ENCODE measurements around the gene ACACB.

The ACACB gene

DNA sequence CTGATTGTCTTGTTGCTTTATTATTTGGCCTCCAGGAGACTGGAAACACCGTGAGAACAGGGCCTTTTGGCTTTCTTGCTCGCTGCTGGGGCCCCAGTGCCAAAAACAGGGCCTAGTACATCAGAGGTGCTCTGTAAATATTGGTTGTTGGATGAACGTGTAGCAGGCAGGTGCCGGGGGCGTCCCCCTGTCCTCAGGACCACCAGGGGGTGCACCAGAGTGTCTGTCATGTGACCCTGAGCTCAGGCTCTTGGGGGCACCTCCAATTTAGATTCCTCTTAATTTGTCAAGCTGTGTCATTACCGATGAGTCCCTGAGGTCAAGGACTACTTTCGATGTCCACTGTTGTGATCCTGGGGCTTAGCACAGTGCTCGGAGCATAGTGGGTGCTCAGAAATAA lies 87.1 kb downstream of the ACACB start:
- FAIRE-seq: no peak
- no peak for DNase-seq (ENCODE audit: insufficient read length, low spot score)

GRCh38 chr12:109209082-109209481 lies 92.7 kb downstream of the ACACB start:
- DNase-seq (ENCODE audit: insufficient read length, low spot score) (no peak), FAIRE-seq (no peak)

DNA sequence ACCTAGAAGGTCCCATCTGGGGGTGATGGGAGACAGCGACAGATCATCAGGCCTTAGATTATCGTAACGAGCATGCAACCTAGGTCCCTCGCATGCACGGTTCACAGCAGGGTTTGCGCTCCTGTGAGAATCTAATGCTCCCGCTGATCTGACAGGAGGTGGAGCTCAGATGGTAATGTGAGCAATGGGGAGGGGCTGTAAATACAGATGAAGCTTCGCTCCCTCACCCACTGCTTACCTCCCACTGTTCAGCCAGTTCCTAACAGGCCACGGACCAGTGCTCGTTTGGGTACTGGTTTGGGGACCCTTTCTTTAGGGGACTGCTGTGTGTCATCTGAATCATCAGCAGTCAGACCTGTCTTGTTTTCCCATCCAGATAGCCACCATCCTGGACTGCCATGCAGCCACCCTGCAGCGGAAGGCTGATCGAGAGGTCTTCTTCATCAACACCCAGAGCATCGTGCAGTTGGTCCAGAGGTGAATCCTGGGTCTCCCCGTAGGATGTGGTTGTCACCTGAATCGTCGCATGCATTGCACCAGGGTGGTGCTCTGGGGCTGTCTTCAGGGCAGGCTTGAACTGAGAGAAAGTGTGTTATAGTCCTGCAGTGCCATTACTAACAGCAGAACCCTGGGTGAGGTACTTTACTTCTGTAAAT lies 96.2 kb downstream of the ACACB start:
- no peak for FAIRE-seq
- DNase-seq (ENCODE audit: insufficient read length, low spot score): no peak

GRCh38 chr12:109214131-109214530 lies 97.7 kb downstream of the ACACB start:
- FAIRE-seq: no peak
- no peak for DNase-seq (ENCODE audit: insufficient read length, low spot score)

- FAIRE-seq (no peak), DNase-seq (ENCODE audit: insufficient read length, low spot score) (no peak)
These were observed 102.6 kb downstream of the ACACB start for GRCh38 chr12:109218996-109219395.

- DNase-seq (ENCODE audit: insufficient read length, low spot score) (no peak), FAIRE-seq (no peak)
These were observed 103.6 kb downstream of the ACACB start for GRCh38 chr12:109219938-109220337.

GRCh38 chr12:109221277-109221931 lies 105.0 kb downstream of the ACACB start:
- no peak for DNase-seq (ENCODE audit: insufficient read length, low spot score)
- no peak for FAIRE-seq

DNA sequence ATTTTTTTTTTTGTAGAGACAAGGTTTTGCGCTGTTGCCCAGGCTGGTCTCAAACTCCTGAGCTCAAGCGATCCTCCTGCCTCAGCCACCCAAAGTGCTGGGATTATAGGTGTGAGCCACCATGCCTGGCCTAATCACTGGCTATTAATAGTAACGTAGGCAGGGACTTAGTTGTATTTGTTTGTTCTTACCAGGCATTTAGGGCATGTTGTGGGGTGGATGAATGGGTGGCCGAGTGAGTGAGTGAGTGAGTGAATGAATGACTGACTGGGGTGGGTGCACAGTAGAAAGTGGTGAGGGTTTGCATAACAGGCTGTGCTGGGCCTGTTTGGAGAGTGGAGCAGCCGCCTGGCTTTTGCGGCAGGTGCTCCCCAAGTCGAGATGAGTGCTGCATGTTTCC lies 105.7 kb downstream of the ACACB start:
- FAIRE-seq: no peak
- DNase-seq (ENCODE audit: insufficient read length, low spot score): no peak

DNA sequence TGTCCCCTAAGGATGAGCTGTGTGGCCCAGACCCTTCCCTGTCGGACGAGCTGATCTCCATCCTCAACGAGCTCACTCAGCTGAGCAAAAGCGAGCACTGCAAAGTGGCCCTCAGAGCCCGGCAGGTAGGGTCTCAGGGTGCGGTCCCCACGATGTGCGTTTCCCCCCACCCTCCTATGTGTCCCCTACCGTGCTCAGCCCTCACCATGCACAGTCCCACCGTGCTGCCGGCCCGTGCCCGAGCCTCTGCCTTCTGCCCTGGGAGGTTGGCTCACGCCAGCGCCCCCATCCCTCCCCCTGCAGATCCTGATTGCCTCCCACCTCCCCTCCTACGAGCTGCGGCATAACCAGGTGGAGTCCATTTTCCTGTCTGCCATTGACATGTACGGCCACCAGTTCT lies 106.1 kb downstream of the ACACB start:
- FAIRE-seq (no peak), DNase-seq (ENCODE audit: insufficient read length, low spot score) (no peak)

DNA sequence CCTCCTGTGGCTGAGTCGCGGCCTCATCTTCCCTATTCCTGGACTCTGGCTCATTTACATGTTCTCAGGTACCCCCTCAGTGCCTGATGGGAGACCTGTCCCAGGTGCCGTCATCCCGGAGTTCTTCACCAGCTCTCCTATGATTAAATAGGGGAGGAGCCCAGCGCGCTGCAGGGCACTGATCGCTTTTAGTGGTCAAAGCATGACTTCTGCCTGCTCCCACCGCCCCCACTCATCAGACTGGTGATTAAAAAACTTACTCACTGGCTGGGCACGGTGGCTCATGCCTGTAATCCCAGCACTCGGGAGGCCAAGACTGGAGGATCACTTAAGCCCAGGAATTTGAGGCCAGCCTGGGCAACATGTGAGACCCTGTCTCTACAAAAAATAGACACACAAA lies 106.8 kb downstream of the ACACB start:
- DNase-seq (ENCODE audit: insufficient read length, low spot score): no peak
- no peak for FAIRE-seq

- FAIRE-seq: no peak
These were observed 107.5 kb downstream of the ACACB start for GRCh38 chr12:109223868-109224267.

DNA sequence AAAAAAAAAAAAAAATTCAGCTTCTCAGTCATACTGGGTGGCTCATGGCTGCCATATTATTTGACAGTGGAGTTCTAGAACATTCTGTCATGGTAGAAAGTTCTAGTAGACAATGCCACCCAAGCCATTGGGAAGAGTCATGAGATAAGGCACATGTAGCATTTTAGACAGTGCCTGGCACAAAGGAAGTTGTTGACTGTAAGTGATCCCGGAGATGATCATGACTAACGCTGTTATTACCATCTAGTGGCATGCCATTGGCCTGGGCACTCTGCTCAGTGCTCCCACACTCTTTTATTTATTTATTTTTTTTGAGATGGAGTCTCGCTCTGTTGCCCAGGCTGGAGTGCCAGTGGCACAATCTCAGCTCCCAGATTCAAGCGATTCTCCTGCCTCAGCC lies 112.3 kb downstream of the ACACB start:
- no peak for FAIRE-seq
- DNase-seq (ENCODE audit: insufficient read length, low spot score): no peak

More at GRCh38 chr12:109223868-109224267, 107.5 kb downstream of the ACACB start:
- no peak for DNase-seq (ENCODE audit: insufficient read length, low spot score)

GRCh38 chr12:109230193-109230592 lies 113.8 kb downstream of the ACACB start:
- FAIRE-seq (no peak), DNase-seq (ENCODE audit: insufficient read length, low spot score) (no peak)

GRCh38 chr12:109232731-109233130 lies 116.3 kb downstream of the ACACB start:
- DNase-seq (ENCODE audit: insufficient read length, low spot score) (no peak), FAIRE-seq (no peak)

GRCh38 chr12:109234012-109234411 lies 117.6 kb downstream of the ACACB start:
- DNase-seq (ENCODE audit: insufficient read length, low spot score) (no peak), FAIRE-seq (no peak)

- no peak for DNase-seq (ENCODE audit: insufficient read length, low spot score)
- FAIRE-seq: no peak
These were observed 119.9 kb downstream of the ACACB start for GRCh38 chr12:109236257-109236656.

DNA sequence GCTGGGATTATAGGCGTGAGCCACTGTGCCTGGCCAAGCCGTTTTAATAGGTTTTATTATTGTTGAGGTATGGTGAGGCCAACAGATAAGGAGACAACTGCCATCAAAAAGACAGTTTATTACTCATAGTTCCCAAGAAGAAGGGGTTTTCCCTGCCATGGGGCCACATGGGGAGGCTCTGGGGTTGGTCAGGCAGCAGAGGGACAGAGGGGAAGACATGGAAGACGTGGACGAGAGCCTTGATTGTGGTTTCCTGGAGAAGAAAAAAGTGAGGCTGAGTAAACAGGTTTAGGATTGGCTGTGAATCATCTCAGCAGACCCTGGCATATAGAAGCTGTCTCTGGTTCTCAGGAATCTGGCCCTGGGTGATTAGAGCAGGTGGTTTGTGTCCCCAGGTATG lies 122.8 kb downstream of the ACACB start:
- FAIRE-seq (no peak), DNase-seq (ENCODE audit: insufficient read length, low spot score) (no peak)

GRCh38 chr12:109239691-109240090 lies 123.3 kb downstream of the ACACB start:
- no peak for FAIRE-seq
- DNase-seq (ENCODE audit: insufficient read length, low spot score): no peak

- DNase-seq (ENCODE audit: insufficient read length, low spot score): no peak
- no peak for FAIRE-seq
These were observed 124.0 kb downstream of the ACACB start for GRCh38 chr12:109240365-109240764.

GRCh38 chr12:109241936-109242335 lies 125.5 kb downstream of the ACACB start:
- DNase-seq (ENCODE audit: insufficient read length, low spot score): no peak

GRCh38 chr12:109244073-109244472 lies 127.7 kb downstream of the ACACB start:
- FAIRE-seq: no peak
- no peak for DNase-seq (ENCODE audit: insufficient read length, low spot score)

More at GRCh38 chr12:109241936-109242335, 125.5 kb downstream of the ACACB start:
- FAIRE-seq: no peak

DNA sequence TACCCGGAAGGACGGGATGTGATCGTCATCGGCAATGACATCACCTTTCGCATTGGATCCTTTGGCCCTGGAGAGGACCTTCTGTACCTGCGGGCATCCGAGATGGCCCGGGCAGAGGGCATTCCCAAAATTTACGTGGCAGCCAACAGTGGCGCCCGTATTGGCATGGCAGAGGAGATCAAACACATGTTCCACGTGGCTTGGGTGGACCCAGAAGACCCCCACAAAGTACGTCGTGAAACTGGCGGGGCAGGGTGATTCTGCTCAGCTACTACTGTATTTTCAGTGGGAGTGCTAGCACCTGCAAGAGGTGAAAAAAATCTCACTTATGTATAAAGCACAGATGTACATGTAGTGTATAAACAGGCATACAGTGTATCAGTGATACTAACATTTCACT lies 129.8 kb downstream of the ACACB start:
- no peak for FAIRE-seq
- no peak for DNase-seq (ENCODE audit: insufficient read length, low spot score)

All from HTR-8/SVneo (cell line).